ENCODE data around the gene COPS8. TPM values are rescaled to one million over a fixed set of nuclear protein-coding genes. Genes with fewer than 3 reads are reported as not detected.

COPS8 gene
- total RNA-seq, 3 donors from 2014 or later (not counting 1 experiment from before 2014, with no cell fraction given) = 51.8 to 57.9 (median 53.9) TPM

- Mint-ChIP-seq H3K27me3 (ENCODE audit: low read depth in 2 of 2) (no peaks in the 10 kb centered on the region), H3K9me3 (no peaks in the 10 kb centered on the region), H3K36me3 (no peaks in the 10 kb centered on the region), H3K4me1 (no peaks in the 10 kb centered on the region), H3K27ac (no peak overlapping the region), H3K4me3 (no peak overlapping the region)
- no peak overlapping the region for H3K27ac ChIP-seq (ENCODE audit: low read length)
- ATAC-seq = no peak
- no peaks in the 10 kb centered on the region for H3K4me1 ChIP-seq (ENCODE audit: control insufficient read depth, insufficient read depth, low read length)
- TF ChIP-seq CTCF (IDR thresholded peaks at IDR 0.05) = no peak
- no peak overlapping the region for H3K4me3 ChIP-seq (ENCODE audit: low read length)
- no peak for DNase-seq
- no peaks in the 10 kb centered on the region for H3K9me3 ChIP-seq (ENCODE audit: control insufficient read depth, insufficient read depth, low read length)
- H3K36me3 ChIP-seq (ENCODE audit: control insufficient read depth, insufficient read depth, low read length) = no peaks in the 10 kb centered on the region
- intact Hi-C loops (cut with micrococcal nuclease) = no loop called here
- 77% methylated on average over 7 of the region's 8 CpGs for WGBS (ENCODE audit: insufficient coverage)
- no peaks in the 10 kb centered on the region for H3K27me3 ChIP-seq (ENCODE audit: control insufficient read depth, insufficient read depth, low read length)
Observed at GRCh38 chr2:237059155-237059875, 26.4 kb upstream of the COPS8 start.

- Histone ChIP-seq H3K27me3 (ENCODE audit: control insufficient read depth, insufficient read depth, low read length) (no peaks in the 10 kb centered on the region), H3K9me3 (ENCODE audit: control insufficient read depth, insufficient read depth, low read length) (no peaks in the 10 kb centered on the region), H3K4me3 (ENCODE audit: low read length) (no peak overlapping the region), H3K27ac (ENCODE audit: low read length) (no peak overlapping the region), H3K36me3 (ENCODE audit: control insufficient read depth, insufficient read depth, low read length) (no peaks in the 10 kb centered on the region), H3K4me1 (ENCODE audit: control insufficient read depth, insufficient read depth, low read length) (no peaks in the 10 kb centered on the region)
- TF ChIP-seq CTCF (IDR thresholded peaks at IDR 0.05) = no peak
- WGBS (ENCODE audit: insufficient coverage) = 40% methylated on average over 15 of the region's 15 CpGs
- Mint-ChIP-seq H3K36me3 (no peaks in the 10 kb centered on the region), H3K4me3 (no peak overlapping the region), H3K9me3 (no peaks in the 10 kb centered on the region), H3K27me3 (ENCODE audit: low read depth in 2 of 2) (no peaks in the 10 kb centered on the region), H3K4me1 (no peaks in the 10 kb centered on the region), H3K27ac (no peak overlapping the region)
- DNase-seq (peak in 1 of 2 donors; percentile 63), ATAC-seq (no peak)
- intact Hi-C loops (cut with micrococcal nuclease) = no loop called here
Observed at GRCh38 chr2:237060534-237061312, 25.0 kb upstream of the COPS8 start.

- no peak overlapping the region for H3K4me3 Mint-ChIP-seq
- intact Hi-C loops (cut with micrococcal nuclease) = no loop called here
- whole genome bisulfite sequencing (ENCODE audit: insufficient coverage) = 81% methylated on average over 12 of the region's 12 CpGs
Observed at GRCh38 chr2:237061356-237061755, 24.3 kb upstream of the COPS8 start.

More at GRCh38 chr2:237061356-237061755, 24.3 kb upstream of the COPS8 start:
- Histone ChIP-seq H3K4me1 (ENCODE audit: control insufficient read depth, insufficient read depth, low read length) (no peaks in the 10 kb centered on the region), H3K36me3 (ENCODE audit: control insufficient read depth, insufficient read depth, low read length) (no peaks in the 10 kb centered on the region), H3K27ac (ENCODE audit: low read length) (no peak overlapping the region), H3K4me3 (ENCODE audit: low read length) (no peak overlapping the region), H3K9me3 (ENCODE audit: control insufficient read depth, insufficient read depth, low read length) (no peaks in the 10 kb centered on the region), H3K27me3 (ENCODE audit: control insufficient read depth, insufficient read depth, low read length) (no peaks in the 10 kb centered on the region)
- H3K27me3 Mint-ChIP-seq (ENCODE audit: low read depth in 2 of 2) = no peaks in the 10 kb centered on the region
- no peaks in the 10 kb centered on the region for H3K36me3 Mint-ChIP-seq
- no peak overlapping the region for H3K27ac Mint-ChIP-seq
- no peak for DNase-seq
- ATAC-seq = no peak
- H3K4me1 Mint-ChIP-seq = no peaks in the 10 kb centered on the region
- TF ChIP-seq CTCF (IDR thresholded peaks at IDR 0.05) = no peak
- no peaks in the 10 kb centered on the region for H3K9me3 Mint-ChIP-seq
